HG03571 (cell line): Measurements from ENCODE around the gene DDX55.
"Not testable (repeated sequence)": the region's sequence is repeated elsewhere in the genome, so short reads cannot be mapped to it uniquely, and the experiment has no call there.

ENCODE experiments used
- ATAC-seq: cut with Tn5 transposase; IDR thresholded peaks from one replicate; pipeline ENCODE4 v1.9.1; 2021; ENCODE audit not compliant: unreplicated experiment

Gene DDX55, protein sequence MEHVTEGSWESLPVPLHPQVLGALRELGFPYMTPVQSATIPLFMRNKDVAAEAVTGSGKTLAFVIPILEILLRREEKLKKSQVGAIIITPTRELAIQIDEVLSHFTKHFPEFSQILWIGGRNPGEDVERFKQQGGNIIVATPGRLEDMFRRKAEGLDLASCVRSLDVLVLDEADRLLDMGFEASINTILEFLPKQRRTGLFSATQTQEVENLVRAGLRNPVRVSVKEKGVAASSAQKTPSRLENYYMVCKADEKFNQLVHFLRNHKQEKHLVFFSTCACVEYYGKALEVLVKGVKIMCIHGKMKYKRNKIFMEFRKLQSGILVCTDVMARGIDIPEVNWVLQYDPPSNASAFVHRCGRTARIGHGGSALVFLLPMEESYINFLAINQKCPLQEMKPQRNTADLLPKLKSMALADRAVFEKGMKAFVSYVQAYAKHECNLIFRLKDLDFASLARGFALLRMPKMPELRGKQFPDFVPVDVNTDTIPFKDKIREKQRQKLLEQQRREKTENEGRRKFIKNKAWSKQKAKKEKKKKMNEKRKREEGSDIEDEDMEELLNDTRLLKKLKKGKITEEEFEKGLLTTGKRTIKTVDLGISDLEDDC

DNA sequence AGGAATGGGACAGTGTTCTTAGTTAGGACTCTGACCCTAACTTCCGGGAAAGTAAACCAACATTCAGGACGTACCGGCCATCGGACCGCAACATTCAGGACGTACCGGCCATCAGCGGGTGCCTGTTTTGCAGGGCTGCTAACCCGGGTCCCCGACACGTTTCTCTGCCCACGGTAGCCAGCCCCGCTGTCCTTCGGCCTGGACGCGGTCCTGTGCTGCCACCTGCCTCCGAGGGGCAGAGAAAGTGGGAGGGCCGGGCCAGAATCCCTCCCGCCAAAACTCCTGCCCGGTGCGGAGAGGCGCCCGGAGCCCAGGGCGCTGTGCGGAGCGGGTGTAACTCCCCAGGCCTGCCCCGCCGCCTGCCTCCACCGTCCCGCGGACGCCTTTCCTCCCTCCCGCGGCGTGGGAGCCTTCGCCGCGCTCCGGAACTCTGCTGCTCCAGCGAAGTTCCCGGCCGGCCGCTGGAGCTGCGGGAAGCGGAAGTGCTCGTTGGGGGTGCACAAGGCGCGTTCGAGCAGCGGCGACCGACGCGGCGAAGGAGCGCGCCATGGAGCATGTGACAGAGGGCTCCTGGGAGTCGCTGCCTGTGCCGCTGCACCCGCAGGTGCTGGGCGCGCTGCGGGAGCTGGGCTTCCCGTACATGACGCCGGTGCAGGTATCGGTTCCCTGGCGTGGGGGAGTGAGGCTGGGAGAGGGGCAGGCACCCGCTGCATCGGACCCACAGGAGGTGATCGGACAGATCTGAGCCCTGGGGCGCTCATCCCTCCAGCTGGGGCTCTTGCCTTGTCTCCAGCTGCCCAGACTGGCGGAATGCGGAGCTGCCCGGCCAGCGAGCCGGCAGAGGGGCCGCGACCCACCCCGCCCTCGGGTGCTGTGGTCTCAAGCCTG lies at the start of gene DDX55:
Gene DDX55 (plus strand): TSS at position 498 of the 888 bp plus-strand sequence. CDS start 50 bp downstream, at position 548.
- ATAC-seq, result peak; percentile 77

DNA sequence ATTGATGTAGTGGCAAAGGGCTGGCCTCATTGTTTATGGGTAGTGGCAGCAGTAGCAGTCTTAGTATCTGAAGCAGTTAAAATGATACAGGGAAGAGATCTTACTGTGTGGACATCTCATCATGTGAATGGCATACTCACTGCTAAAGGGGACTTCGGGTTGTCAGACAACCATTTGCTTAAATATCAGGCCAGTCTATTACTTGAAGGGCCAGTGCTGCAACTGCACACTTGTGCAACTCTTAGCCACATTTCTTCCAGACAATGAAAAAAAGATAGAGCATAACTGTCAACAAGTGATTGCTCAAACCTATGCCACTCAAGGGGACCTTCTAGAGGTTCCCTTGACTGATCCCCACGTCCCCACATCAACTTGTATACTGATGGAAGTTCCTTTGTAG lies 47.8 kb upstream of the DDX55 start:
- ATAC-seq, result not testable (repeated sequence)

DNA sequence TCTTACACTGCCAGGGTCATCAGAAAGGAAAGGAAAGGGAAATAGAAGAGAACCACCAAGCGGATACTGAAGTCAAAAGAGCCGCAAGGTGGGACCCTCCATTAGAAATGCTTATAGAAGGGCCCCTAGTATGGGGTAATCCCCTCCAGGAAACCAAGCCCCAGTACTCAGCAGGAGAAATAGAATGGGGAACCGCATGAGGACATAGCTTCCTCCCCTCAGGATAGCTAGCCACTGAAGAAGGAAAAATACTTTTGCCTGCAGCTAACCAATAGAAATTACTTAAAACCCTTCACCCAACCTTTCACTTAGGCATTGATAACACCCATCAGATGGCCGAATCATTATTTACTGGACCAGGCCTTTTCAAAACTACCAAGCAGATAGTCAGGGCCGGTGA lies 47.1 kb upstream of the DDX55 start:
- ATAC-seq, result not testable (repeated sequence)

DNA sequence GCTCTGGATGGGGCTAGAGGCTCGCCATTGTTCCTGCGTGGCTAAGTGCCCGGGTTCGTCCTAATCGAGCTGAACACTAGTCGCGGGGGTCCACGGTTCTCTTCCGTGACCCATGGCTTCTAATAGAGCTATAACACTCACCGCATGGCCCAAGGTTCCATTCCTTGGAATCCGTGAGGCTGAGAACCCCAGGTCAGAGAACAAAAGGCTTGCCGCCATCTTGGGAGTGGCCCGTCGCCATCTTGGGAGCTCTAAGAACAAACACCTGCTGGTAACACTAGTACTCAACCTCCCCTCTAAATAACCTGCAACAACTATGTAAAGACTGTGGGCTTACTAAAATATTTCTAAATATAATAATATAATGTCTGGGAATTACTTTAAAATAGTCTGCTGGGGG lies 43.4 kb upstream of the DDX55 start:
- not testable (repeated sequence) for ATAC-seq

DNA sequence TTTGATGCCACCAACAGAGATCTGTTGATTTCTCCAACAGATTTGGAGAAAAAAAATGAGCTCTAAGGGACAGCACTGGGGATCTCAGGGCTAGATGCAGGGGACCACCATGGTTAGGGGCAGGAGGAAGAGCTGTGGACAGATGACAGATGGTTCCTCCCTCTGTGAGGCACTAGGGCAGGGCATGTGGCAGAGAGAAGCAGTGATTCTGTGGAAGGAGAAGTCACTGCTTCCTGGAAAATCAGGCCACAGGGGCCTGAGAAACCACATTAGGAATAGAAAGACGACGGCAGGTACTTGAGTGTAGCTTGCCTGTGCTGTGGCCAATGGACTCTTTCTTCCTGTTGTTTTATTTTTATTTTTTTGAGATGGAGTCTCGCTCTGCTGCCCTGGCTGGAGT lies 42.4 kb upstream of the DDX55 start:
- ATAC-seq, result no peak

DNA sequence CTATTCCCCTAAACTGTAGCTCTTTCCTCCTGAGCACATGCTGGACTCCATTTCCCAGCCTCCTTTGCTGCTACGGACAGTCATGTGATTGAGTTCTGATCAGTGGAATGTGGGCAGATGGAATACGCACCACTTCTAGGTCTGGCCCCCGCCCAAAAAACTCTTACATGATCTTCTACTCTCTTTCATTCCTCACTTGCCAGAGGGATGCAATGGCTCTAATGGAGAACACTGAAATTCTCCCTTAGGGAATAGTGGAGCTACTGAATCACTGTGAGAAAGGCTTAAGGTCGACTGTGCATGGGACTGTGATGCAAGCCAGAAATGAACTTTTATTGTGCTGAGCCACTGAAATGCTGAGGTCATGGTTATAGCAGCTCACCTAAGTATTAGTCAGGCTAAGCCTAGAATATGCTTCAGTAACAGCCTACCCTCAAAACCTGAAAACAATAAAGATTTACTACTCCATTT lies 30.5 kb upstream of the DDX55 start:
- ATAC-seq, result no peak

DNA sequence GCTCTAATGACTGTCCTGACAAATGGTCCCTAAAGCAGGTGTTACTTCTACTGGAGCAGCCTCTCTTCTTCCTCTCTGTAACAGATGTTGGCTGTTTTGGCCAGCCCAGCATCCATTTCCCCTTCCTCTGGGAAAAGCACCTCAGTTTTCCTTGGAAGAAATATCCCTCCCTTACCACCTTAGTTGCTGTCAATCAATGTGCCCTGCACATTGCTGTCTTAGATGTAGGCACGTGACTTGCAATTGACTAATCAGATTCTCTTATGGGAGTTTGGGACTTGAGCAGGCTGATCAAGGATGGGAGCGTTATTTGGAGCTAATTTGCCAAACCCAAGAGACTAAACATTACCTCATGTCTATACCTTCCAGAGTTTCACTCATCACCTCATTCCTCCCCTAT lies 29.5 kb upstream of the DDX55 start:
- ATAC-seq, result no peak

DNA sequence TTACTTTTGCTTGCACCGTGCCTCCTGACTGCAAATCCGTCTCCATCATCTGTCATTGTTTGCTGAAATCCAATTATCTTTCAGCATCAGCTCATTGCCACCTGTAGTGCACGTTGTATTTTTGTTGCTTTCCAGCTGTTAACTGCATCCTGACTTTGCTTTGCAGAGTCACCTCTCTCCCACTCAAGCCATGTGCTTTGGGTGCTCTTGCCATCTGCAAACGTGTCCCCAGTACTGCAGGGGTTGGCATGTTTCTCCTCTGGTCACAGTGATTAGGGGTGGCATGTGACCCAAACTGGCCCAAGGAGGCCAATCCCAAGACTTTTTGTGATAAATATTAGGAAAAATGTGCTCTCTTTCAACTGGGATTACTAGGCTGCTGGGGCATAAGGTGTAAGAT lies 28.0 kb upstream of the DDX55 start:
- no peak for ATAC-seq

DNA sequence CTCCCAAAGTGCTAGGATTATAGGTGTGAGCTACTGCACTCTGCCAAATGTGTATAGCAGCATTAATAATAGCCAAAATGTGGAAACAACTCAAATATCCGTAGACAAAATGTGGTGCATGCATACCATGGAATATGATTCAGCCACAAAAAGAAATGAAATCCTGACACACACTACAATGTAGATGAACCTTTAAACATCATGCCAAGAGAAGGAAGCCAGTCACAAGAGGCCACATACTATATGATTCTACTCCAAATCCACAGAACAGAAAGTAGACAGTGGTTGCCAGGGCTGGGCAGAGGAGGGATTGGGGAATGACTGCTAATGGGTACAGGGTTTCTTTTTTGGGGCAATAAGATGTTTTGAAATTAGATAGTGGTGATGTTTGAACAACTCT lies 25.3 kb upstream of the DDX55 start:
- ATAC-seq, result no peak

DNA sequence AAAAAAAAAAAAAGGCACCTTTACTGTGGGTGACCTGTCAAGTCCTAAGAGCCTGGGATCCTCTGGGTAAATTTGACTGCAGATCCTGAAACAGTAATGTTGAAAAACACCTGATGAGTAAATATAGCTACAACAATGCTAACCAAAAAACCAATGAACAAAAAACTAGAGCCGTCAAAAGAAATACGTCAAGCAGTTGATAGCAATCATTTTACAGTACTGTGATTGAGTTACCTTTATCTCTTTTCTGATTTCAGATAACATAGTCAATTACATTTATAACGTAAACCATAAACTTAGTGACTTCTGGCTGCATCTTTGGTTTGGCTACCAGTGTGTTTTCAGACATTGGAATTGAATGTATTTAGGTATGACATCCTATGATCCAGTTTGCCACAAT lies 23.7 kb upstream of the DDX55 start:
- ATAC-seq, result no peak

DNA sequence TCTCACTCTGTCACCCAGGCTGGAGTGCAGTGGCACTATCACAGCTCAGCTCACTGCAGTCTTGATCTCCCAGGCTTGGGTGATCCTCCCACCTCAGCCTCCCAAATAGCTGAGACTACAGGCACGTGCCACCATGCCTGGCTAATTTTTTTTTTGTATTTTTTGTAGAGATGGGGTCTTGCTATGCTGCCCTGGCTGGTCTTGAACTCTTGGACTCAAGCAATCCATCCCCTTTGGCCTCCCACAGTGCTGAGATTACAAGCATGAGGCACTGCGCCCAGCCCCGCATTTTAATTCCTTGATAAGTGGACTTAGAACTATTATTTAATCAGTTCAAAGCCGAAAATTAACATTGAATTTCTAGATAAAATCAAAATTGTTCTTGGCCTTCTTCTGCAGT lies 23.1 kb upstream of the DDX55 start:
- not testable (repeated sequence) for ATAC-seq

DNA sequence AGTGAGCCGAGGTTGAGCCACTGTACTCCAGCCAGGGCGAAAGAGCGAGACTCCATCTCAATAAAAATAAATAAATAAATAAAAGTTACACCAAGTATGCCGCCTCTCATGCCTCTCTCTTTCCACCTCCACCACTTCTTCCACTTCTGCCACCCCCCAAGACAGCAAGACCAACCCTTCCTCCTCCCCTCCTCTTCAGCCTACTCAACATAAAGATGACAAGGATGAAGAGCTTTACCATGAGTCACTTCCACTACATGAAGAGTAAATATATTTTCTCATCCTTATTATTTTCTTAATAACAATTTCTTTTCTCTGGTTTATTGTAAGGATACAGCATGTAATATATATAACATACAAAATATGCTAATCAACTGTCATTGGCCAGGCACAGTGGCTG lies 21.1 kb upstream of the DDX55 start:
- no peak for ATAC-seq

DNA sequence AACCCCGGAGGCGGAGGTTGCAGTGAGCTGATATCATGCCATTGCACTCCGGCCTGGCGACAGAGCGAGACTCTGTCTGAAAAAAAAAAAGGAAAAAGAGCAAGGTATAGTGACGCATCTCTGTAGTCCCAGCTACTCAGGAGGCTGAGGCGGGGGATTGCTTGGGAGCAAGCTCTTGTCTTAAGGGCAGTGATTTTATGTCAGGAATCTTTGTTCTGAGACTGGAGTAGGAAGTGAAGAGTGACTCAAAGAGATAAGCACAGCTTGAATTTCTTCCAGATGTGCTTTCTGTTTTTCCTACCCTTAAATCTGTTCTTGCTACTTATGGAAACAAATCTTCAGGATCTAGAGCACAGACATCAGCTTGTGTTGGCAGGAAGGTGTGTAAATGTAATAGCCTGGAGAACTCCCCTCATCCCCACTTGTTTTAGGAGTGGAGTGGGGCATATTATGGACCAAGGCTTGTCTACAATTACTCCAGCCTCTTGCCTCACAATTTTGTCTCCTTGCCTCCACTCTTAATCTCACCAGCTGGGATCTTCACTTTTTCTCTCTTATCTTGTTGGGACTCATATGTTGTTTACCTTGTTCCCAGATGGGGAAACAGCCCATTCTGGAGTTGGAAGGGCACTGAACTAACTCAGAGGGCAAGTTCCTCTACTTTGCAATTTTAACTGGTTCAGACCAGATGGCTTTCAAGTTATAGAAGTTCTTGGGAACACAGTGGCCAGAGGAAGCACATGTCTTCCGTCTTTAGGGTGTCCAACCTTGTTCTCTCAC lies 10.0 kb upstream of the DDX55 start:
- no peak for ATAC-seq

DNA sequence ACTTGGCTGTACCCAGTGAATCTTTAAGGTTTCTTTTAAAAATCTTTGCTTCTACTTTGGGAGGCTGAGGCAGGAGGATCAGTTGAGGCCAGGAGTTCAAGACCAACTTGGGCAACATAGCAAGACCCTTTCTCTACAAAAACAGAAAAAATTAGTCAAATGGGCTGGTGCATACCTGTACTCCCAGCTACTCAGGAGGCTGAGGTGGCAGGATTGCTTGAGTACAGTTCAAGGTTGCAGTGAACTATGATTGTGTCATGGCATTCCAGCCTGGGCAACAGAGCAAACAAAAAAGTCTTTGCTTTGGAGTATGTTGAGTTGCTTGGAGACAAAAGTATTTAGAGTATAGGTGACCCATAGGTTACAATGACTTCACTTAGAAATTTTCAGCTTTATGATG lies 6.2 kb upstream of the DDX55 start:
- ATAC-seq, result no peak

DNA sequence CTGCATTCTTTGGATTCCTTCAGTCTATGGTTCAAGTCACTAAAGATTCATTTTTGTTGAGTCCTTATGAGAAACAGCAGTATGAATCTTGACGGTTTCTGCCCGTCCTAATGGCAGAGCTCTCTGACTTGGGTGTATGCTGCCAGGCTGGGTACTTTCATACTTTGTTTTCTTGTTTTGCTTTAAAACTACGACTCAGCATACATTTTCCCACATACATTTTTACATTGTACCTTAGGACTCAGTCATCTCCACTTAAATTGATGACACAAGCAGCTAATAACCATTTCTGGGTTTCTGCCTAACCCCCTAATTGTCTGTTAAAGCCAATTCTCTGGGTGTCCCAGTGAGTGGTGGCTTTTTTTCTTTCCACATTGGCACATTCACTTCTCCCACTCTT lies 4.8 kb upstream of the DDX55 start:
- ATAC-seq, result no peak

DNA sequence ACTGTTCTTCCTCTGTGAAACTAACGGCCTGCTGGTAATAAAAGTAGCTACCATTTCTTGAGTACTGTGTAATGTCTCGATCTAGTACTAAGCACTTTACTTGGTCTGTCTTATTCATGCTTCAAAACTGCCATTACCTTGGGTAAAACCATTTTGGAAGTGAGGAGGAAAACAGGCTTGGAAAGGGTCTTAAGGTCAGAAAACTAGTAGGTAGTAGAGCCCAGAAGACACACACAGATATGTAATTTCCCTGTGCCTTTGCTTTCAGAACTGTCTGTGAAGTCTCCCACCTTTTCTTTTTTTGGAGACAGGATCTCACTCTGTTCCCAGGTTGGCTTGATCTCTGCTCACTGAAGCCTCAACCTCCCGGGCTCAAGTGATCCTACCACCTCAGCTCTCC lies 3.4 kb upstream of the DDX55 start:
- ATAC-seq, result no peak

DNA sequence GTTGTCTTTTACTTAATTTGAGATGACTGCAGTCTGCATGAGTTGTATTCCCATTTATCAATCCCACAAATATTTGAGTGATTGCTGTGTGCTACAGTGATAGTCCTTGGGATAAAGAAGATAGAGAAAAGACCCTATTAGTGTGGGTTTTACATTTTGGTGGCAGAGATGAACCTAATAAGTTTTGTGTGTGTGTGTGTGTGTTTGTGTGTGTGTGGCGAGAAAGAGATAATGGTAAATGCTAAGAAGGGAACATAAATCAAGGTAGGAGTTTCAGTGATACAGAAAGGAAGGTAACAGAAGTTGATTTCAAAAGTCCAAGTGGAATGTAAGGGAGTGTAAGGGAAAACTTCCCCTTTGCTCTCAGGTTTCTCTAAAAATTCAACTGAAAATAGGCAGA lies 2.6 kb upstream of the DDX55 start:
- no peak for ATAC-seq

DNA sequence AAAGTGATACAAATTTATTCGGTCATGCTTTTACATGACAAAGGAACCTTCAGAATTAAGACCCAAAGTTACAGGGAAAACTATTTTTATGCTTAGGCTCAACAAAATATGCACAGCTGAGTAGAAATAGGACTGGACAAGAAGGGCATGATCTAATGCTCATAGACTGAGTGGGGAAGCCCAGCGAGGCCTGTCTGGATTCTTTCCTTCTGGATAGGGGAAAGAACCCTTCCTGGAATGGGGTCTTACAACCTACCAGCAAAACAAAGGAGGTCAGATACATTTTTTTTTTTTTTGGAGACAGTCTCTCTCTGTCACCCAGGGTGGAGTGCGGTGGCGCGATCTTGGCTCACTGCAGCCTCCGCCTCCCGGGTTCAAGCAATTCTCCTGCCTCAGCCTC lies 2.2 kb upstream of the DDX55 start:
- ATAC-seq, result no peak

DNA sequence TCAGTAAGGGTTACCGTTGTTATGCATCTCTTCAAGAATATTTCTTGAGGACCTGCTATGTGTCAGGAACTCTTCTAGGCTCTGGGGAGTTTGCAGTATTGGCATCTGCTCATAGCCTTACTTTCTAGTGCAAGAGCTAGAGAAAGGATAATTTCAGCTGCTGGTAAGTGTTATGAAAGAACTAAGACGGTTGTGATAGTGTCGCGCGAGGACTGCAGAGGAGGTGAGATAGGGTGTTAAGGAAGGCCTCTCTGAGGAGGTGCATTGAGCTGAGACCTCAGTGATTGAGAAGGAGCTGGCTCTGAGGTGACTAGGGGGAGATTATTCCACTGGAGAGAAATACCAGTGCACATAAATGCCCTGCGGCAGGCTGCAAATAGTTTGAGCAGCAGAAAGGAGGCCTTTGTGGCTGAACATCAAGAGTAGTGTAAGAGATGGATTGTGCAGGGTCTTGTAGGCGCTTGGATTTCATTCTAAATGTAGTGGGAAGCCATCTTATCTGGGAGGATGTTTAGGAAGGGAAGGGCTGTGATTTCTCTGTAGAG lies 824 bp downstream of the DDX55 start:
- ATAC-seq, result no peak

DNA sequence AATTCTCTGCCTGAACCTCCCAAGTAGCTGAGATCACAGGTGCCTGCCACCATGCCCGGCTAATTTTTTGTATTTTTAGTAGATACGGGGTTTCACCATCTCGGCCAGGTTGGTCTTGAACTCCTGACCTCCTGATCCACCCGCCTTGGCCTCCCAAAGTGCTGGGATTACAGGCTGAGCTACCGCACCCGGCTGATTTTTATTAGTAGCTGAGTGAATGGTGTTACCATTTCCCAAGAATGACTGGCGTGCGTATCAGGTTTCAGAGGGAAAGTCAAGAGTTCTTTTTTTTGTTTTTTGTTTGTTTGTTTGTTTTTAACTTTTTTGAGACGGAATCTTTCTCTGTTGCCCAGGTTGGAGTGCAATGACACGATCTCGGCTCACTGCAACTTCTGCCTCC lies 1.6 kb downstream of the DDX55 start:
- not testable (repeated sequence) for ATAC-seq

DNA sequence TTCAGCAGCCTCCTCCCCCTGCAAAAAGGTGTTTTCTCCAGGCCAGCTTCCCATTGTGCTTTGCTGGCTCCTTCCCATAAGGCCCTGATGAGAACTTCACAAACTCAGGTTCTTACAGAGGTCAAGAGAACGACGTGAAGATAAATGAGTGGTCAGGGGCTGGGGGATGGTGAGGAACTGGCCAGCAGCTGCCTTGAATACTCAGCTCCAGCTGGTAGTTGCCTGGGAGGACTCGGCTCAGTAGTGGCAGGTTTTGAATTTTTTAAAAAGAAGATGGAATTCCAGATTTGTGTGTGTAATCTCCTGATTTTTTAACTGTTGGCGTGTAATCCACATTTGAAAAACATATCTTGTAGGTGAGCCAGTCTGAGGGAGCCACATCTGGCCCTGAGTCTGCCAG lies 5.9 kb downstream of the DDX55 start:
- ATAC-seq, result no peak
